Adipocyte (in vitro differentiated cells): ENCODE results near the gene ACTN1.
"Not testable (repeated sequence)": the region's sequence is repeated elsewhere in the genome, so short reads cannot be mapped to it uniquely, and the experiment has no call there.

Source experiments
- DNase-seq: peaks from one replicate; pipeline ENCODE4 v3.0.0-alpha.2; 2015; ENCODE audit warnings: low read depth
- H3K27me3 ChIP-seq: replicated peaks from 2 replicates; pipeline ENCODE4 v1.7.0; 2013; ENCODE audit warnings: mild to moderate bottlenecking, low read length, moderate library complexity; ENCODE audit not compliant: control insufficient read depth, insufficient read depth
- H3K36me3 ChIP-seq: 2 replicates; pipeline ENCODE4 v1.7.0; 2013; ENCODE audit warnings: low read length, mild to moderate bottlenecking, moderate library complexity; ENCODE audit not compliant: control insufficient read depth, insufficient read depth, severe bottlenecking
- H3K4me1 ChIP-seq: 2 replicates; pipeline ENCODE4 v1.7.0; 2013; ENCODE audit warnings: mild to moderate bottlenecking, low read length, moderate library complexity; ENCODE audit not compliant: control insufficient read depth, insufficient read depth
- H3K4me3 ChIP-seq: 2 replicates; pipeline ENCODE4 v1.7.0; 2013; ENCODE audit warnings: mild to moderate bottlenecking, low read length, moderate library complexity
- H3K9ac ChIP-seq: 2 replicates; pipeline ENCODE4 v1.7.0; 2013; ENCODE audit warnings: mild to moderate bottlenecking, low read length, moderate library complexity
- H3K9me3 ChIP-seq: 2 replicates; pipeline ENCODE4 v1.7.0; 2013; ENCODE audit warnings: mild to moderate bottlenecking, low read length, moderate library complexity; ENCODE audit not compliant: control insufficient read depth

The ACTN1 gene

GRCh38 chr14:68865542-68865941 lies 113.6 kb downstream of the ACTN1 start:
- no peak for DNase-seq
- Histone ChIP-seq H3K4me3 (no peak overlapping the region), H3K36me3 (peaks cover 3% of the 10 kb centered on the region), H3K9ac (no peak overlapping the region), H3K27me3 (no peaks in the 10 kb centered on the region), H3K4me1 (peaks cover 3% of the 10 kb centered on the region), H3K9me3 (peaks cover 8% of the 10 kb centered on the region)

GRCh38 chr14:68864361-68864750 lies 114.7 kb downstream of the ACTN1 start:
- Histone ChIP-seq H3K9me3 (peaks cover 8% of the 10 kb centered on the region), H3K36me3 (no peaks in the 10 kb centered on the region), H3K9ac (no peak overlapping the region), H3K4me3 (no peak overlapping the region), H3K27me3 (no peaks in the 10 kb centered on the region), H3K4me1 (peaks cover 3% of the 10 kb centered on the region)
- no peak for DNase-seq

GRCh38 chr14:68863610-68864360 lies 115.3 kb downstream of the ACTN1 start:
- DNase-seq, result no peak
- Histone ChIP-seq H3K36me3 (no peaks in the 10 kb centered on the region), H3K4me3 (no peak overlapping the region), H3K9ac (no peak overlapping the region), H3K4me1 (peaks cover 3% of the 10 kb centered on the region), H3K9me3 (peaks cover 8% of the 10 kb centered on the region), H3K27me3 (no peaks in the 10 kb centered on the region)

GRCh38 chr14:68862954-68863594 lies 116.0 kb downstream of the ACTN1 start:
- no peaks in the 10 kb centered on the region for H3K36me3 ChIP-seq
- no peak overlapping the region for H3K9ac ChIP-seq

GRCh38 chr14:68860771-68861170 lies 118.3 kb downstream of the ACTN1 start:
- Histone ChIP-seq H3K9ac (no peak overlapping the region), H3K9me3 (peaks cover 6% of the 10 kb centered on the region), H3K4me1 (peaks cover 3% of the 10 kb centered on the region), H3K4me3 (no peak overlapping the region), H3K27me3 (no peaks in the 10 kb centered on the region), H3K36me3 (no peaks in the 10 kb centered on the region)
- DNase-seq, result no peak

More at GRCh38 chr14:68862954-68863594, 116.0 kb downstream of the ACTN1 start:
- Histone ChIP-seq H3K27me3 (no peaks in the 10 kb centered on the region), H3K4me3 (no peak overlapping the region), H3K9me3 (peaks cover 8% of the 10 kb centered on the region), H3K4me1 (peaks cover 3% of the 10 kb centered on the region)
- peak; percentile 92 for DNase-seq

- DNase-seq, result no peak
Observed at GRCh38 chr14:68857516-68858070, 121.5 kb downstream of the ACTN1 start.

GRCh38 chr14:68856572-68856971 lies 122.5 kb downstream of the ACTN1 start:
- Histone ChIP-seq H3K9me3 (no peaks in the 10 kb centered on the region), H3K27me3 (no peaks in the 10 kb centered on the region), H3K9ac (no peak overlapping the region), H3K4me1 (no peaks in the 10 kb centered on the region), H3K4me3 (no peak overlapping the region), H3K36me3 (no peaks in the 10 kb centered on the region)
- peak; percentile 85 for DNase-seq

More at GRCh38 chr14:68857516-68858070, 121.5 kb downstream of the ACTN1 start:
- Histone ChIP-seq H3K27me3 (no peaks in the 10 kb centered on the region), H3K4me1 (no peaks in the 10 kb centered on the region), H3K9ac (no peak overlapping the region), H3K9me3 (no peaks in the 10 kb centered on the region), H3K4me3 (no peak overlapping the region), H3K36me3 (no peaks in the 10 kb centered on the region)

- Histone ChIP-seq H3K9me3 (no peaks in the 10 kb centered on the region), H3K27me3 (no peaks in the 10 kb centered on the region), H3K9ac (no peak overlapping the region), H3K4me3 (no peak overlapping the region), H3K36me3 (no peaks in the 10 kb centered on the region), H3K4me1 (no peaks in the 10 kb centered on the region)
- no peak for DNase-seq
Observed at GRCh38 chr14:68854421-68854820, 124.7 kb downstream of the ACTN1 start.

- Histone ChIP-seq H3K4me1 (no peaks in the 10 kb centered on the region), H3K27me3 (no peaks in the 10 kb centered on the region), H3K9ac (no peak overlapping the region), H3K9me3 (no peaks in the 10 kb centered on the region), H3K36me3 (no peaks in the 10 kb centered on the region), H3K4me3 (no peak overlapping the region)
- no peak for DNase-seq
Observed at GRCh38 chr14:68853749-68854148, 125.4 kb downstream of the ACTN1 start.

- H3K9ac ChIP-seq, H3K36me3 ChIP-seq, H3K4me3 ChIP-seq, H3K27me3 ChIP-seq, DNase-seq, H3K4me1 ChIP-seq, H3K9me3 ChIP-seq: not testable (repeated sequence)
Observed at GRCh38 chr14:68852493-68852892, 126.6 kb downstream of the ACTN1 start.

- Histone ChIP-seq H3K4me3 (no peak overlapping the region), H3K9ac (no peak overlapping the region), H3K36me3 (no peaks in the 10 kb centered on the region), H3K27me3 (no peaks in the 10 kb centered on the region), H3K9me3 (no peaks in the 10 kb centered on the region), H3K4me1 (no peaks in the 10 kb centered on the region)
- DNase-seq, result no peak
Observed at GRCh38 chr14:68851078-68851477, 128.0 kb downstream of the ACTN1 start.
